ENCODE results near the gene PRKCA. TPM values are rescaled to one million over a fixed set of nuclear protein-coding genes. Genes with fewer than 3 reads are reported as not detected.
"Not testable (repeated sequence)": the region's sequence is repeated elsewhere in the genome, so short reads cannot be mapped to it uniquely, and the experiment has no call there.

The PRKCA gene
- total RNA-seq, 3 donors from 2014 or later (not counting 1 experiment from before 2014, with no cell fraction given), result 19.6 to 29.0 (median 20.4) TPM

DNA sequence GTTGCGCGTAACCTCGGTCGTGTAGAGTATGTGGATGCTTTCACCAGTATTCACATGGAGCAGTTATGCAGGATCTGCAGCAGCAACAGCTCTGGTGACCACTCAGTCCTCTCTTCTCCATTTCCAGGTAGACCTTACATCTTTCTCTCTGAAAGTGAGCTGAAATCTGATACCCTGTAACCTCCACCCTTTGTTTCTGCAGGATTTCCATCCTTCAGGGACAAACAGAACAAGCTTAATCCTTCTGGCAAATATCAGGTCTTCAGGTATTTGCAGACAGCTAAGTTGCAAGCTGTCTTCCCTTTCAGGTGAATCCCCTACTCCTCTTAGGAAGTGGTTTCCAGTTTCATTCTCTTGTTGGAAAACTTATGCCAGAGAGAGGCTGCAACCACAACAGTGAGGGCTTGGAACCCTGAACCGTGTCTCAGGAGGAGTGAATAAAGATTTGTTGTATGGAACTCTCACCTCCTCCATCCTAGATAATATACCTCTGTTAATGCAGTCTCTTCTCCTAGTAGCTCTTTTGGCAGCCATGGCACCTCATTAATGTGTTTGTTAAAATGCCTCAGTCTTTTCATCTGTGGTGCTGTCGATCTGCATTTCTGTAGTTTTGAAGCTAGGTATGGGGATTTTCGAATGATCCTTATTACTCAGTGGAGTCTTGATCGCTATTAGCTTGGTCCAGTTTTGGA lies 172.5 kb downstream of the PRKCA start:
- H3K4me1 Mint-ChIP-seq, result peaks cover under 1 to 4% of the 10 kb centered on the region in 2 donors
- intact Hi-C loops (cut with micrococcal nuclease), result no loop called here
- H3K36me3 Mint-ChIP-seq, result no peaks in the 10 kb centered on the region
- 93% methylated on average over 7 of the region's 8 CpGs for WGBS (ENCODE audit: insufficient coverage)
- no peak overlapping the region for H3K27ac Mint-ChIP-seq
- no peak overlapping the region for H3K27ac ChIP-seq (ENCODE audit: low read length)
- peaks cover 3% of the 10 kb centered on the region for H3K4me1 ChIP-seq (ENCODE audit: control insufficient read depth, insufficient read depth, low read length)
- no peaks in the 10 kb centered on the region for H3K27me3 ChIP-seq (ENCODE audit: control insufficient read depth, insufficient read depth, low read length)
- ATAC-seq (no peak), DNase-seq (no peak)
- no peaks in the 10 kb centered on the region for H3K9me3 ChIP-seq (ENCODE audit: control insufficient read depth, insufficient read depth, low read length)
- no peak overlapping the region for H3K4me3 Mint-ChIP-seq
- H3K36me3 ChIP-seq (ENCODE audit: control insufficient read depth, insufficient read depth, low read length), result no peaks in the 10 kb centered on the region
- H3K27me3 Mint-ChIP-seq (ENCODE audit: low read depth in 2 of 2), result no peaks in the 10 kb centered on the region
- no peaks in the 10 kb centered on the region for H3K9me3 Mint-ChIP-seq
- TF ChIP-seq, protein P1, sequence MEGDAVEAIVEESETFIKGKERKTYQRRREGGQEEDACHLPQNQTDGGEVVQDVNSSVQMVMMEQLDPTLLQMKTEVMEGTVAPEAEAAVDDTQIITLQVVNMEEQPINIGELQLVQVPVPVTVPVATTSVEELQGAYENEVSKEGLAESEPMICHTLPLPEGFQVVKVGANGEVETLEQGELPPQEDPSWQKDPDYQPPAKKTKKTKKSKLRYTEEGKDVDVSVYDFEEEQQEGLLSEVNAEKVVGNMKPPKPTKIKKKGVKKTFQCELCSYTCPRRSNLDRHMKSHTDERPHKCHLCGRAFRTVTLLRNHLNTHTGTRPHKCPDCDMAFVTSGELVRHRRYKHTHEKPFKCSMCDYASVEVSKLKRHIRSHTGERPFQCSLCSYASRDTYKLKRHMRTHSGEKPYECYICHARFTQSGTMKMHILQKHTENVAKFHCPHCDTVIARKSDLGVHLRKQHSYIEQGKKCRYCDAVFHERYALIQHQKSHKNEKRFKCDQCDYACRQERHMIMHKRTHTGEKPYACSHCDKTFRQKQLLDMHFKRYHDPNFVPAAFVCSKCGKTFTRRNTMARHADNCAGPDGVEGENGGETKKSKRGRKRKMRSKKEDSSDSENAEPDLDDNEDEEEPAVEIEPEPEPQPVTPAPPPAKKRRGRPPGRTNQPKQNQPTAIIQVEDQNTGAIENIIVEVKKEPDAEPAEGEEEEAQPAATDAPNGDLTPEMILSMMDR (IDR thresholded peaks at IDR 0.05), result no peak
- H3K4me3 ChIP-seq (ENCODE audit: low read length), result no peak overlapping the region

DNA sequence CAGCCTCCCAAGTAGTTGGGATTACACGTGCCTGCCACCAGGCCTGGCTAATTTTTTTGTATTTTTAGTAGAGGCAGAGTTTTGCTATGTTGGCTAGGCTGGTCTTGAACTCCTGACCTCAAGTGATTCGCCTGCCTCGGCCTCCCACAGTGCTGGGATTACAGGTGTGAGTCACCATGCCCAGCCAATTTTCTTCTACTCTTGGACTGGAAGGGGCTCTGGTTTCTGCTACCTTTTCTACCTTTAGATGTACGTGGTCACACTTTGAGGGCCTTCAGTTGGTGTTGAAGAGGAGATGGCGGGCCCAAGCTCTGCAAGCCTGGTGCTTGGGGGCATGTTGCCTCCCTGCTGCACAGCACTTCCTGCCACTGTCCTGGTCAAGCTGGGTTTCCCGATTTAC lies 173.6 kb downstream of the PRKCA start:
- Mint-ChIP-seq H3K27me3 (ENCODE audit: low read depth in 2 of 2) (no peaks in the 10 kb centered on the region), H3K4me3 (no peak overlapping the region), H3K9me3 (no peaks in the 10 kb centered on the region), H3K27ac (no peak overlapping the region), H3K36me3 (no peaks in the 10 kb centered on the region), H3K4me1 (peaks cover 0 to 4% of the 10 kb centered on the region in 2 donors)
- H3K4me1 ChIP-seq (ENCODE audit: control insufficient read depth, insufficient read depth, low read length), result no peaks in the 10 kb centered on the region
- no peak overlapping the region for H3K4me3 ChIP-seq (ENCODE audit: low read length)
- TF ChIP-seq, protein P1 (IDR thresholded peaks at IDR 0.05), result no peak
- H3K27ac ChIP-seq (ENCODE audit: low read length), result no peak overlapping the region
- ATAC-seq, result no peak
- intact Hi-C loops (cut with micrococcal nuclease), result no loop called here
- 89% methylated on average over 6 of the region's 6 CpGs for WGBS (ENCODE audit: insufficient coverage)
- no peaks in the 10 kb centered on the region for H3K9me3 ChIP-seq (ENCODE audit: control insufficient read depth, insufficient read depth, low read length)
- no peaks in the 10 kb centered on the region for H3K36me3 ChIP-seq (ENCODE audit: control insufficient read depth, insufficient read depth, low read length)
- DNase-seq, result no peak
- H3K27me3 ChIP-seq (ENCODE audit: control insufficient read depth, insufficient read depth, low read length), result no peaks in the 10 kb centered on the region

DNA sequence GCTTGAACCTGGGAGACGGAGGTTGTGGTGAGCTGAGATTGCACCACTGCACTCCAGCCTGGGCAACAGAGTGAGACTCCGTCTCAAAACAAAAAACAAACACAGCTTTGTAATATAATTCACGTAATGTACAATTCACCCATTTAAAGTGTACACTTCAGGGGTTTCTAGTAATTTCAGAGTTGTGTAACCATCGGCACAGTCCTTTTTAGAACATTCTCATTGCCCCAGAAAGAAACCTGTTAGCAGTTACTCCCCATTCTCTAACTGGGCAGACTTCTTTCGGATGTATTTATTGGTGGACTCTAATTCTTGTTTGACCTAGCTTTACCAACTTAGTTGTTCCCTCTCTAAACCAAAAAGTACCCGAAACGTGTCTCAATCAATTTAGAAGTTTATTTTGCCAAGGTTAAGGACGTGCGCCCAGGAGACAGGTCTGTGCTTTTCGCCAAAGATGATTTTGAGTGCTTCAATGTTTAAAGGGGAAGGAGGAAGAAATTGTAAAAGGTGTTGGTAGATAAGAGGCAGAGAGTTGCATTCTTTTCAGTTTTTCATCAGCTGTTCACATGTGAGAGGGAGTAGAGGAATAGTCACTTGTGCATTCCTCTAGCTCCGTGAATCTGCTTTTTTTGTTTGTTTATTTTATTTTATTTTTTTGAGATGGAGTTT lies 175.3 kb downstream of the PRKCA start:
- H3K27ac Mint-ChIP-seq, result no peak overlapping the region
- no peaks in the 10 kb centered on the region for H3K36me3 Mint-ChIP-seq
- no peaks in the 10 kb centered on the region for H3K9me3 Mint-ChIP-seq
- DNase-seq (no peak), ATAC-seq (no peak)
- peaks cover 0 to 4% of the 10 kb centered on the region in 2 donors for H3K4me1 Mint-ChIP-seq
- whole genome bisulfite sequencing (ENCODE audit: insufficient coverage), result 97% methylated on average over 11 of the region's 11 CpGs
- no peaks in the 10 kb centered on the region for H3K36me3 ChIP-seq (ENCODE audit: control insufficient read depth, insufficient read depth, low read length)
- no peaks in the 10 kb centered on the region for H3K4me1 ChIP-seq (ENCODE audit: control insufficient read depth, insufficient read depth, low read length)
- H3K27me3 ChIP-seq (ENCODE audit: control insufficient read depth, insufficient read depth, low read length), result no peaks in the 10 kb centered on the region
- TF ChIP-seq, protein P1 (IDR thresholded peaks at IDR 0.05), result no peak
- no peak overlapping the region for H3K27ac ChIP-seq (ENCODE audit: low read length)
- intact Hi-C loops (cut with micrococcal nuclease), result no loop called here
- H3K4me3 ChIP-seq (ENCODE audit: low read length), result no peak overlapping the region
- H3K27me3 Mint-ChIP-seq (ENCODE audit: low read depth in 2 of 2), result no peaks in the 10 kb centered on the region
- no peak overlapping the region for H3K4me3 Mint-ChIP-seq
- H3K9me3 ChIP-seq (ENCODE audit: control insufficient read depth, insufficient read depth, low read length), result no peaks in the 10 kb centered on the region

DNA sequence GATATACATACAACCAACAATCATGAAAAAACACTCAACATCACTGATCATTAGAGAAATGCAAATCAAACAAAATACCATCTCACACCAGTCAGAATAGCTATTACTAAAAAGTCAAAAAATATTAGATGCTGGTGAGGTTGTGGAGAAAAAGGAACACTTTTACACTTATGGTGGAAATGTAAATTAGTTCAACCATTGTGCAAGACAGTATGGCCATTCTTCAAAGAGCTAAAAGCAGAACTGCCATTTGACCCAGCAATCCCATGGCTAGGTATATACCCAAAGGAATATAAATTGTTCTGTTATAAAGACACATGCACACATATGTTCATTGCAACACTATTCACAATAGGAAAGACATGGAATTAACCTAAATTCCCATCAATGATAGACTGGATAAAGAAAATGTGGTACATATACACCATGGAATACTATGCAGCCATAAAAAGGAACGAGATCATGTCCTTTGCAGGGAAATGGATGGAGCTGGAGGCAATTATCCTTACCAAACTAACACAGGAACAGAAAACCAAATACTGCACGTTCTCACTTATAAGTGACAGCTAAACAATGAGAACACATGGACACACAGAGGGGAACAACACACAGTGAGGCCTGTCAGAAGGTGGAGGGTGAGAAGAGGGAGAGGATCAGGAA lies 176.9 kb downstream of the PRKCA start:
- H3K4me3 ChIP-seq (ENCODE audit: low read length); H3K27me3 Mint-ChIP-seq (ENCODE audit: low read depth in 2 of 2); H3K9me3 ChIP-seq (ENCODE audit: control insufficient read depth, insufficient read depth, low read length); DNase-seq; H3K27ac Mint-ChIP-seq; H3K9me3 Mint-ChIP-seq; H3K4me1 Mint-ChIP-seq; H3K4me1 ChIP-seq (ENCODE audit: control insufficient read depth, insufficient read depth, low read length); ATAC-seq; H3K4me3 Mint-ChIP-seq; intact Hi-C loops (cut with micrococcal nuclease); H3K27me3 ChIP-seq (ENCODE audit: control insufficient read depth, insufficient read depth, low read length); H3K36me3 ChIP-seq (ENCODE audit: control insufficient read depth, insufficient read depth, low read length); H3K27ac ChIP-seq (ENCODE audit: low read length); H3K36me3 Mint-ChIP-seq: not testable (repeated sequence)
- no CpG with 5 or more reads among the region's 2 CpGs for WGBS (ENCODE audit: insufficient coverage)
